Activated CD4-positive, alpha-beta T cell treated with anti-CD3 and anti-CD28 coated beads, Interleukin-2, amount 10 ng/mL, durations not matched to agents 24 days and 14 days (primary cell): ENCODE data around the gene PAQR5. TPM values are rescaled to one million over a fixed set of nuclear protein-coding genes. Genes with fewer than 3 reads are reported as not detected.
"Not testable (repeated sequence)": the region's sequence is repeated elsewhere in the genome, so short reads cannot be mapped to it uniquely, and the experiment has no call there.

ENCODE experiments used
- DNase-seq: peaks from one replicate; pipeline ENCODE4 v3.0.0; 2022
- H3K27ac Mint-ChIP-seq: one replicate; pipeline ENCODE4 v1.8.0; 2022; ENCODE audit warnings: mild to moderate bottlenecking, mixed read lengths
- H3K27me3 Mint-ChIP-seq: one replicate; pipeline ENCODE4 v1.8.0; 2022; ENCODE audit warnings: mixed read lengths
- H3K36me3 Mint-ChIP-seq: one replicate; pipeline ENCODE4 v1.8.0; 2022; ENCODE audit warnings: low read depth, mild to moderate bottlenecking, mixed read lengths
- H3K4me1 Mint-ChIP-seq: one replicate; pipeline ENCODE4 v1.8.0; 2021; ENCODE audit warnings: mixed read lengths
- H3K4me3 Mint-ChIP-seq: one replicate; pipeline ENCODE4 v1.8.0; 2022; ENCODE audit warnings: mild to moderate bottlenecking, moderate library complexity, mixed read lengths
- H3K9me3 Mint-ChIP-seq: one replicate; pipeline ENCODE4 v1.8.0; 2021; ENCODE audit warnings: mixed read lengths
- intact Hi-C: fragments of 100-400 bp; cut with micrococcal nuclease; formaldehyde crosslinking; loops from one replicate; pipeline ENCODE4 v1.15.1; 2023
- total RNA-seq: library from RNA; stranded (reverse); gene quantifications from 2 replicates; pipeline ENCODE4 v1.2.3, GENCODE V29; 2022

Gene PAQR5
- total RNA-seq, 1 donor from 2014 or later, result not detected

- intact Hi-C loops, result no loop called here
- no peak overlapping the region for H3K4me3 Mint-ChIP-seq
- H3K36me3 Mint-ChIP-seq, result peaks cover 56% of the 10 kb centered on the region
- peaks cover 5% of the 10 kb centered on the region for H3K4me1 Mint-ChIP-seq
- no peaks in the 10 kb centered on the region for H3K9me3 Mint-ChIP-seq
- H3K27me3 Mint-ChIP-seq, result no peaks in the 10 kb centered on the region
- no peak overlapping the region for H3K27ac Mint-ChIP-seq
- DNase-seq, result no peak
Observed at GRCh38 chr15:69434679-69435078, 136.0 kb downstream of the PAQR5 start.

- H3K9me3 Mint-ChIP-seq, result no peaks in the 10 kb centered on the region
- H3K4me3 Mint-ChIP-seq, result no peak overlapping the region
- no peak for DNase-seq
- H3K27me3 Mint-ChIP-seq, result no peaks in the 10 kb centered on the region
- H3K27ac Mint-ChIP-seq, result no peak overlapping the region
- H3K4me1 Mint-ChIP-seq, result peaks cover 2% of the 10 kb centered on the region
- H3K36me3 Mint-ChIP-seq, result peaks cover 57% of the 10 kb centered on the region
- intact Hi-C loops, result no loop called here
Observed at GRCh38 chr15:69435985-69436384, 137.3 kb downstream of the PAQR5 start.

- Mint-ChIP-seq H3K4me1 (peaks cover 2% of the 10 kb centered on the region), H3K4me3 (no peak overlapping the region), H3K27me3 (no peaks in the 10 kb centered on the region), H3K9me3 (no peaks in the 10 kb centered on the region), H3K27ac (no peak overlapping the region), H3K36me3 (peaks cover 57% of the 10 kb centered on the region)
- intact Hi-C loops, result no loop called here
- DNase-seq, result no peak
Observed at GRCh38 chr15:69436951-69437350, 138.2 kb downstream of the PAQR5 start.

GRCh38 chr15:69439623-69440022 lies 140.9 kb downstream of the PAQR5 start:
- Mint-ChIP-seq H3K4me3 (no peak overlapping the region), H3K36me3 (peaks cover 54% of the 10 kb centered on the region), H3K27me3 (no peaks in the 10 kb centered on the region), H3K9me3 (no peaks in the 10 kb centered on the region), H3K4me1 (peaks cover 15% of the 10 kb centered on the region), H3K27ac (no peak overlapping the region)
- no peak for DNase-seq
- intact Hi-C loops, result loop anchor here (2.0 kb wide), 1 partner anchor 17 kb away; no protein-coding TSS in a partner anchor

- Mint-ChIP-seq H3K36me3 (peaks cover 54% of the 10 kb centered on the region), H3K9me3 (no peaks in the 10 kb centered on the region), H3K27me3 (no peaks in the 10 kb centered on the region), H3K27ac (peak overlapping the region; percentile 85), H3K4me3 (peak overlapping the region; percentile 55), H3K4me1 (peaks cover 13% of the 10 kb centered on the region)
- intact Hi-C loops, result loop anchor here (1.0 kb wide), 1 partner anchor 9 kb away; the partner anchor contains the start of gene RPLP1
- peak; percentile 65 for DNase-seq
Observed at GRCh38 chr15:69443032-69443611, 144.4 kb downstream of the PAQR5 start.

- Mint-ChIP-seq H3K4me3 (no peak overlapping the region), H3K27me3 (no peaks in the 10 kb centered on the region), H3K4me1 (peaks cover 13% of the 10 kb centered on the region), H3K9me3 (no peaks in the 10 kb centered on the region), H3K27ac (peak overlapping the region; percentile 51), H3K36me3 (peaks cover 51% of the 10 kb centered on the region)
- intact Hi-C loops, result no loop called here
- DNase-seq, result no peak
Observed at GRCh38 chr15:69444686-69445085, 146.0 kb downstream of the PAQR5 start.

GRCh38 chr15:69446953-69447352 lies 148.2 kb downstream of the PAQR5 start:
- no peaks in the 10 kb centered on the region for H3K27me3 Mint-ChIP-seq
- peak; percentile 42 for DNase-seq
- intact Hi-C loops, result no loop called here
- peaks cover 36% of the 10 kb centered on the region for H3K36me3 Mint-ChIP-seq
- H3K27ac Mint-ChIP-seq, result no peak overlapping the region
- no peak overlapping the region for H3K4me3 Mint-ChIP-seq
- no peaks in the 10 kb centered on the region for H3K9me3 Mint-ChIP-seq
- peaks cover 18% of the 10 kb centered on the region for H3K4me1 Mint-ChIP-seq

GRCh38 chr15:69450221-69450620 lies 151.5 kb downstream of the PAQR5 start:
- H3K9me3 Mint-ChIP-seq, H3K4me3 Mint-ChIP-seq, H3K27me3 Mint-ChIP-seq, H3K27ac Mint-ChIP-seq, intact Hi-C loops, DNase-seq: not testable (repeated sequence)
- peaks cover 46% of the 10 kb centered on the region for H3K36me3 Mint-ChIP-seq
- peaks cover 22% of the 10 kb centered on the region for H3K4me1 Mint-ChIP-seq

- Mint-ChIP-seq H3K27me3 (no peaks in the 10 kb centered on the region), H3K36me3 (peaks cover 49% of the 10 kb centered on the region), H3K9me3 (no peaks in the 10 kb centered on the region), H3K4me1 (peaks cover 28% of the 10 kb centered on the region), H3K4me3 (peak overlapping the region; percentile 99), H3K27ac (peak overlapping the region; percentile 100)
- intact Hi-C loops, result no loop called here
- no peak for DNase-seq
Observed at GRCh38 chr15:69450968-69451695, 152.4 kb downstream of the PAQR5 start.

GRCh38 chr15:69451951-69452691 lies 153.4 kb downstream of the PAQR5 start:
- peak; percentile 76 for DNase-seq
- H3K9me3 Mint-ChIP-seq, result no peaks in the 10 kb centered on the region

GRCh38 chr15:69452692-69453521 lies 154.2 kb downstream of the PAQR5 start, which contains the start of gene RPLP1:
Gene RPLP1 (plus strand): TSS chr15:69452818. CDS start chr15:69452949, 131 bp downstream.
- H3K27ac Mint-ChIP-seq, result peak within 1 kb of the TSS; percentile 100
- H3K36me3 Mint-ChIP-seq, result peaks cover 55% of the 10 kb centered on the region
- H3K4me1 Mint-ChIP-seq, result peaks cover 35% of the 10 kb centered on the region
- no peaks in the 10 kb centered on the region for H3K9me3 Mint-ChIP-seq
- intact Hi-C loops, result loop anchor here (1.0 to 2.0 kb wide), 5 partner anchors 9 to 646 kb away; partner anchors contain the start of gene KIF23
- peak; percentile 99 for DNase-seq
- H3K4me3 Mint-ChIP-seq, result peak within 1 kb of the TSS; percentile 99
- H3K27me3 Mint-ChIP-seq, result no peaks in the 10 kb centered on the region

More at GRCh38 chr15:69451951-69452691, 153.4 kb downstream of the PAQR5 start:
- Mint-ChIP-seq H3K27me3 (no peaks in the 10 kb centered on the region), H3K4me1 (peaks cover 30% of the 10 kb centered on the region), H3K27ac (peak overlapping the region; percentile 100), H3K4me3 (peak overlapping the region; percentile 99), H3K36me3 (peaks cover 52% of the 10 kb centered on the region)
- intact Hi-C loops, result loop anchor here (1.0 to 2.0 kb wide), 5 partner anchors 9 to 647 kb away; partner anchors contain the start of gene KIF23

- intact Hi-C loops, result no loop called here
Observed at GRCh38 chr15:69454953-69455352, 156.2 kb downstream of the PAQR5 start.

More at GRCh38 chr15:69454953-69455352, 156.2 kb downstream of the PAQR5 start:
- H3K27ac Mint-ChIP-seq, result peak overlapping the region; percentile 73
- no peaks in the 10 kb centered on the region for H3K27me3 Mint-ChIP-seq
- H3K4me3 Mint-ChIP-seq, result peak overlapping the region; percentile 99
- no peaks in the 10 kb centered on the region for H3K9me3 Mint-ChIP-seq
- DNase-seq, result no peak
- peaks cover 53% of the 10 kb centered on the region for H3K36me3 Mint-ChIP-seq
- peaks cover 35% of the 10 kb centered on the region for H3K4me1 Mint-ChIP-seq
